PC-3 (cell line): ENCODE results near the gene SCGB1C1.
"Not testable (repeated sequence)": the region's sequence is repeated elsewhere in the genome, so short reads cannot be mapped to it uniquely, and the experiment has no call there.

Source experiments
- EZH2 ChIP-seq: fragments of 300-600 bp; sonication (generic); IDR thresholded peaks from one replicate; pipeline ENCODE4 v1.6.1; 2017; ENCODE audit warnings: antibody characterized with exemption, mild to moderate bottlenecking, low read length; ENCODE audit not compliant: unreplicated experiment
- EZH2phosphoT487 ChIP-seq: fragments of 300-600 bp; sonication (generic); IDR thresholded peaks from 2 replicates; pipeline ENCODE4 v1.6.1; 2018; ENCODE audit warnings: mild to moderate bottlenecking, antibody characterized with exemption, low read length, borderline replicate concordance
- TF ChIP-seq, protein P1 (sequence below): fragments of 300-600 bp; sonication (generic); conservative IDR thresholded peaks from 2 replicates; pipeline ENCODE4 v1.5.1; 2017; ENCODE audit warnings: antibody characterized with exemption, low read depth, mild to moderate bottlenecking, low read length

DNA sequence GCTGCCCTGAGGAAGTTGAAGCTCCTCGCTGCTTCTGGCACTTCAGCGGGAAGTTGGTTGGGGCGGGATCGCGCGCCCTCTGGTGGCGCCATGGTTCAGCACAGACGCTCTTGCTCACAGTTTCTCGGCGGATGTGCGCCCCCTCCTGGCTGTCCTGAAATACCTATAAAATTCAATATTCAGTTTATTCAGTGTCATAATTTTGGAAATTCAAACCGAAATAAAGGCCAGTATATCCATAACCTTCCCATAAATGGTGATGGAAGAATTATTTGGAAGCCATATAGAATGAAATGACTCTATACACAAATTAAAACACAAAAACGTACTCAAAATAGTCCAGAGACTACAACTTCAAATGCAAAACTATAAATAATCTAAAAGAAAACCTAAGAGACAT, 12.6 kb upstream of the SCGB1C1 start:
- TF ChIP-seq, protein P1, sequence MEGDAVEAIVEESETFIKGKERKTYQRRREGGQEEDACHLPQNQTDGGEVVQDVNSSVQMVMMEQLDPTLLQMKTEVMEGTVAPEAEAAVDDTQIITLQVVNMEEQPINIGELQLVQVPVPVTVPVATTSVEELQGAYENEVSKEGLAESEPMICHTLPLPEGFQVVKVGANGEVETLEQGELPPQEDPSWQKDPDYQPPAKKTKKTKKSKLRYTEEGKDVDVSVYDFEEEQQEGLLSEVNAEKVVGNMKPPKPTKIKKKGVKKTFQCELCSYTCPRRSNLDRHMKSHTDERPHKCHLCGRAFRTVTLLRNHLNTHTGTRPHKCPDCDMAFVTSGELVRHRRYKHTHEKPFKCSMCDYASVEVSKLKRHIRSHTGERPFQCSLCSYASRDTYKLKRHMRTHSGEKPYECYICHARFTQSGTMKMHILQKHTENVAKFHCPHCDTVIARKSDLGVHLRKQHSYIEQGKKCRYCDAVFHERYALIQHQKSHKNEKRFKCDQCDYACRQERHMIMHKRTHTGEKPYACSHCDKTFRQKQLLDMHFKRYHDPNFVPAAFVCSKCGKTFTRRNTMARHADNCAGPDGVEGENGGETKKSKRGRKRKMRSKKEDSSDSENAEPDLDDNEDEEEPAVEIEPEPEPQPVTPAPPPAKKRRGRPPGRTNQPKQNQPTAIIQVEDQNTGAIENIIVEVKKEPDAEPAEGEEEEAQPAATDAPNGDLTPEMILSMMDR, result peak; percentile 33; the same call in 1 of the 2 replicates
- not testable (repeated sequence) for TF ChIP-seq EZH2, EZH2phosphoT487
